Lower leg skin (tissue), 4 donors: Measurements from ENCODE around the gene PIGO. TPM values are rescaled to one million over a fixed set of nuclear protein-coding genes. Genes with fewer than 3 reads are reported as not detected.

Source experiments
- DNase-seq, 2 donors: peaks; one replicate each; pipeline ENCODE4 v3.0.0-alpha.2; 2019; ENCODE audit warnings: low spot score in 2 of 2
- H3K4me3 ChIP-seq: fragments of 200-600 bp; sonication (generic); 2 replicates; pipeline ENCODE4 v1.5.1; 2017; ENCODE audit warnings: mild to moderate bottlenecking, low read depth; ENCODE audit not compliant: poor library complexity, severe bottlenecking
- CTCF ChIP-seq, 3 donors: fragments of 450-650 bp; IDR thresholded peaks; one replicate each; pipeline ENCODE4 v1.5.1; 2016; ENCODE audit warnings: antibody characterized with exemption in 3 of 3, mild to moderate bottlenecking in 3 of 3, moderate library complexity in 2 of 3
- POLR2A ChIP-seq, 2 donors: fragments of 450-650 bp; IDR thresholded peaks; one replicate each; pipeline ENCODE4 v1.6.1; 2016 to 2017; ENCODE audit warnings: antibody characterized with exemption in 2 of 2, mild to moderate bottlenecking in 1 of 2, moderate library complexity in 1 of 2
- WGBS, 2 donors: methylation state at CpG; one replicate each; pipeline ENCODE4 v1.1.5; 2018; 5-methylcytosine and 5-hydroxymethylcytosine counted together
- intact Hi-C: fragments of 100-400 bp; cut with DNase I; formaldehyde crosslinking; loops from one replicate; pipeline ENCODE4 v1.15.0; 2023; ENCODE audit warnings: low total_unique reads
- total RNA-seq, 4 donors: library from RNA; depleted of rRNA; stranded (reverse); fragments of >200 nt; gene quantifications; one replicate each; pipeline ENCODE4 v1.1.0, GENCODE V29; 2016

PIGO gene
- total RNA-seq, 4 donors from 2014 or later = 9.8 to 21.3 (median 19.0) TPM

GRCh38 chr9:35042891-35043545 lies 53.4 kb downstream of the PIGO start:
- 89 to 95% methylated on average over 6 of the region's 6 CpGs for WGBS, 2 donors
- no peak overlapping the region for H3K4me3 ChIP-seq
- intact Hi-C loops = no loop called here
- TF ChIP-seq POLR2A (IDR thresholded peaks at IDR 0.05) = no peak
- DNase-seq = no peak

GRCh38 chr9:35042081-35042604 lies 54.2 kb downstream of the PIGO start:
- intact Hi-C loops = no loop called here
- H3K4me3 ChIP-seq = no peak overlapping the region
- TF ChIP-seq CTCF (IDR thresholded peaks at IDR 0.05) (no peak), POLR2A (IDR thresholded peaks at IDR 0.05) (no peak)
- no peak for DNase-seq
- WGBS, 2 donors = 77 to 86% methylated on average over 3 of the region's 3 CpGs

Other genes with a start within 250 kb of the PIGO start
- gene PHF24, start 138.3 kb downstream of the PIGO start, total RNA-seq = 1 to 10 TPM in 2 of 4 donors, under 1 TPM in 2; 0.44 to 2.7 (median 1.5) TPM
- 1 to 10 TPM; 1.1 to 3.7 (median 1.9) TPM for gene DNAJB5, start 106.8 kb downstream of the PIGO start, total RNA-seq
- gene VCP, start 24.0 kb downstream of the PIGO start, total RNA-seq = 100 to 1,000 TPM; 122 to 194 (median 156) TPM
- 10 to 100 TPM in 3 of 4 donors, 1 to 10 TPM in 1; 5.3 to 34.7 (median 11.6) TPM for gene FANCG, start 16.6 kb downstream of the PIGO start, total RNA-seq
- gene STOML2, start 6.5 kb upstream of the PIGO start, total RNA-seq = 100 to 1,000 TPM in 2 of 4 donors, 10 to 100 TPM in 2; 76.3 to 105 (median 88.6) TPM
- 10 to 100 TPM; 16.7 to 27.9 (median 19.4) TPM for gene ATOSB, start 19.3 kb upstream of the PIGO start, total RNA-seq
- 10 to 100 TPM; 11.9 to 29.0 (median 27.5) TPM for gene UNC13B, start 65.4 kb upstream of the PIGO start, total RNA-seq